Erythroblast (primary cell): ENCODE results near the gene DHRS12.

Experiments
- GATA1 ChIP-seq: IDR thresholded peaks from 2 replicates; pipeline ENCODE4 v1.6.1; 2011; ENCODE audit warnings: low read depth, mild to moderate bottlenecking, control low read depth, low read length, moderate library complexity
- POLR2A ChIP-seq: IDR thresholded peaks from 2 replicates; pipeline ENCODE4 v1.6.1; 2011; ENCODE audit warnings: mild to moderate bottlenecking, low read length

- TF ChIP-seq POLR2A = no peak
- TF ChIP-seq GATA1 = no peak
Observed at GRCh38 chr13:51734786-51735185, 69.2 kb downstream of the DHRS12 start.
